H1 (cell line): Measurements from ENCODE around the gene STARD3NL. TPM values are rescaled to one million over a fixed set of nuclear protein-coding genes. Genes with fewer than 3 reads are reported as not detected.

ENCODE experiments used
- CREB1 ChIP-seq: IDR thresholded peaks from 2 replicates; pipeline ENCODE4 v1.6.1; 2012; ENCODE audit warnings: inconsistent platforms
- CTBP2 ChIP-seq: IDR thresholded peaks from 2 replicates; pipeline ENCODE4 v1.7.0; 2011; ENCODE audit warnings: borderline replicate concordance, mild to moderate bottlenecking, moderate library complexity, mixed read lengths, low read length; ENCODE audit not compliant: insufficient read depth, insufficient read length
- GABPA ChIP-seq: IDR thresholded peaks from 2 replicates; pipeline ENCODE4 v1.6.1; 2011; ENCODE audit warnings: mild to moderate bottlenecking, low read length, moderate library complexity, borderline replicate concordance; ENCODE audit not compliant: insufficient read depth
- POLR2A ChIP-seq, 2 experiments: IDR thresholded peaks; 1 replicate in 1 of 2; 2 replicates in 1 of 2; pipeline ENCODE4 v1.6.1; 2011; ENCODE audit warnings: low read depth in 2 of 2, low read length in 2 of 2, mild to moderate bottlenecking in 2 of 2; ENCODE audit errors: control extremely low read depth in 1 of 2
- RAD21 ChIP-seq, 2 experiments: IDR thresholded peaks in 1 of 2; conservative IDR thresholded peaks in 1 of 2; 2 replicates each; pipeline ENCODE4 v1.6.1; 2011; ENCODE audit warnings: low read depth in 2 of 2, low read length in 2 of 2, improper control_type of control experiment in 1 of 2, inconsistent platforms in 1 of 2, mild to moderate bottlenecking in 1 of 2, moderate library complexity in 1 of 2
- SIX5 ChIP-seq: IDR thresholded peaks from 2 replicates; pipeline ENCODE4 v1.6.1; 2011; ENCODE audit warnings: mild to moderate bottlenecking, low read depth, low read length
- polyA plus RNA-seq, 7 experiments: library from polyadenylated mRNA; depleted of rRNA in 3 of 7; stranded (reverse) in 5 of 7; unstranded in 2 of 7; fragments of >200 nt in 5 of 7; fragments of 200-250 nt in 2 of 7; gene quantifications; 1 replicate in 5 of 7; 2 replicates in 1 of 7; 4 replicates in 1 of 7; pipeline versions ENCODE4 v1.2.1 to v1.2.3, GENCODE V29; 2011 to 2013; ENCODE audit warnings: missing spikeins in 2 of 7, mixed read lengths in 2 of 7
- total RNA-seq: library from RNA; stranded (reverse); fragmentation: NEBNext Ultra II Directional; extraction: Animal tissue kit (Norgen Biotek cat#: 25700); gene quantifications from 2 replicates; pipeline ENCODE4 v1.2.1, GENCODE V29; 2021
- TF ChIP-seq, protein P1 (sequence below): fragments of 300-600 bp; sonication (generic); IDR thresholded peaks from 2 replicates; pipeline ENCODE4 v1.7.1; 2012; ENCODE audit warnings: low read length, moderate library complexity, mild to moderate bottlenecking, inconsistent platforms; ENCODE audit not compliant: insufficient replicate concordance

STARD3NL gene
- total and polyA plus RNA-seq, 2 of the 8 experiments (the other 6 are each of a cell fraction or from before 2014, with no cell fraction given), result 27.1 to 40.5 TPM

- TF ChIP-seq, protein P1, sequence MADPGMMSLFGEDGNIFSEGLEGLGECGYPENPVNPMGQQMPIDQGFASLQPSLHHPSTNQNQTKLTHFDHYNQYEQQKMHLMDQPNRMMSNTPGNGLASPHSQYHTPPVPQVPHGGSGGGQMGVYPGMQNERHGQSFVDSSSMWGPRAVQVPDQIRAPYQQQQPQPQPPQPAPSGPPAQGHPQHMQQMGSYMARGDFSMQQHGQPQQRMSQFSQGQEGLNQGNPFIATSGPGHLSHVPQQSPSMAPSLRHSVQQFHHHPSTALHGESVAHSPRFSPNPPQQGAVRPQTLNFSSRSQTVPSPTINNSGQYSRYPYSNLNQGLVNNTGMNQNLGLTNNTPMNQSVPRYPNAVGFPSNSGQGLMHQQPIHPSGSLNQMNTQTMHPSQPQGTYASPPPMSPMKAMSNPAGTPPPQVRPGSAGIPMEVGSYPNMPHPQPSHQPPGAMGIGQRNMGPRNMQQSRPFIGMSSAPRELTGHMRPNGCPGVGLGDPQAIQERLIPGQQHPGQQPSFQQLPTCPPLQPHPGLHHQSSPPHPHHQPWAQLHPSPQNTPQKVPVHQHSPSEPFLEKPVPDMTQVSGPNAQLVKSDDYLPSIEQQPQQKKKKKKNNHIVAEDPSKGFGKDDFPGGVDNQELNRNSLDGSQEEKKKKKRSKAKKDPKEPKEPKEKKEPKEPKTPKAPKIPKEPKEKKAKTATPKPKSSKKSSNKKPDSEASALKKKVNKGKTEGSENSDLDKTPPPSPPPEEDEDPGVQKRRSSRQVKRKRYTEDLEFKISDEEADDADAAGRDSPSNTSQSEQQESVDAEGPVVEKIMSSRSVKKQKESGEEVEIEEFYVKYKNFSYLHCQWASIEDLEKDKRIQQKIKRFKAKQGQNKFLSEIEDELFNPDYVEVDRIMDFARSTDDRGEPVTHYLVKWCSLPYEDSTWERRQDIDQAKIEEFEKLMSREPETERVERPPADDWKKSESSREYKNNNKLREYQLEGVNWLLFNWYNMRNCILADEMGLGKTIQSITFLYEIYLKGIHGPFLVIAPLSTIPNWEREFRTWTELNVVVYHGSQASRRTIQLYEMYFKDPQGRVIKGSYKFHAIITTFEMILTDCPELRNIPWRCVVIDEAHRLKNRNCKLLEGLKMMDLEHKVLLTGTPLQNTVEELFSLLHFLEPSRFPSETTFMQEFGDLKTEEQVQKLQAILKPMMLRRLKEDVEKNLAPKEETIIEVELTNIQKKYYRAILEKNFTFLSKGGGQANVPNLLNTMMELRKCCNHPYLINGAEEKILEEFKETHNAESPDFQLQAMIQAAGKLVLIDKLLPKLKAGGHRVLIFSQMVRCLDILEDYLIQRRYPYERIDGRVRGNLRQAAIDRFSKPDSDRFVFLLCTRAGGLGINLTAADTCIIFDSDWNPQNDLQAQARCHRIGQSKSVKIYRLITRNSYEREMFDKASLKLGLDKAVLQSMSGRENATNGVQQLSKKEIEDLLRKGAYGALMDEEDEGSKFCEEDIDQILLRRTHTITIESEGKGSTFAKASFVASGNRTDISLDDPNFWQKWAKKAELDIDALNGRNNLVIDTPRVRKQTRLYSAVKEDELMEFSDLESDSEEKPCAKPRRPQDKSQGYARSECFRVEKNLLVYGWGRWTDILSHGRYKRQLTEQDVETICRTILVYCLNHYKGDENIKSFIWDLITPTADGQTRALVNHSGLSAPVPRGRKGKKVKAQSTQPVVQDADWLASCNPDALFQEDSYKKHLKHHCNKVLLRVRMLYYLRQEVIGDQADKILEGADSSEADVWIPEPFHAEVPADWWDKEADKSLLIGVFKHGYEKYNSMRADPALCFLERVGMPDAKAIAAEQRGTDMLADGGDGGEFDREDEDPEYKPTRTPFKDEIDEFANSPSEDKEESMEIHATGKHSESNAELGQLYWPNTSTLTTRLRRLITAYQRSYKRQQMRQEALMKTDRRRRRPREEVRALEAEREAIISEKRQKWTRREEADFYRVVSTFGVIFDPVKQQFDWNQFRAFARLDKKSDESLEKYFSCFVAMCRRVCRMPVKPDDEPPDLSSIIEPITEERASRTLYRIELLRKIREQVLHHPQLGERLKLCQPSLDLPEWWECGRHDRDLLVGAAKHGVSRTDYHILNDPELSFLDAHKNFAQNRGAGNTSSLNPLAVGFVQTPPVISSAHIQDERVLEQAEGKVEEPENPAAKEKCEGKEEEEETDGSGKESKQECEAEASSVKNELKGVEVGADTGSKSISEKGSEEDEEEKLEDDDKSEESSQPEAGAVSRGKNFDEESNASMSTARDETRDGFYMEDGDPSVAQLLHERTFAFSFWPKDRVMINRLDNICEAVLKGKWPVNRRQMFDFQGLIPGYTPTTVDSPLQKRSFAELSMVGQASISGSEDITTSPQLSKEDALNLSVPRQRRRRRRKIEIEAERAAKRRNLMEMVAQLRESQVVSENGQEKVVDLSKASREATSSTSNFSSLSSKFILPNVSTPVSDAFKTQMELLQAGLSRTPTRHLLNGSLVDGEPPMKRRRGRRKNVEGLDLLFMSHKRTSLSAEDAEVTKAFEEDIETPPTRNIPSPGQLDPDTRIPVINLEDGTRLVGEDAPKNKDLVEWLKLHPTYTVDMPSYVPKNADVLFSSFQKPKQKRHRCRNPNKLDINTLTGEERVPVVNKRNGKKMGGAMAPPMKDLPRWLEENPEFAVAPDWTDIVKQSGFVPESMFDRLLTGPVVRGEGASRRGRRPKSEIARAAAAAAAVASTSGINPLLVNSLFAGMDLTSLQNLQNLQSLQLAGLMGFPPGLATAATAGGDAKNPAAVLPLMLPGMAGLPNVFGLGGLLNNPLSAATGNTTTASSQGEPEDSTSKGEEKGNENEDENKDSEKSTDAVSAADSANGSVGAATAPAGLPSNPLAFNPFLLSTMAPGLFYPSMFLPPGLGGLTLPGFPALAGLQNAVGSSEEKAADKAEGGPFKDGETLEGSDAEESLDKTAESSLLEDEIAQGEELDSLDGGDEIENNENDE, result no peak
- TF ChIP-seq CTBP2 (no peak), POLR2A (IDR thresholded peaks at IDR 0.05; ENCODE audit: control extremely low read depth in 1 of 2, low read depth in 2 of 2, low read length in 2 of 2) (no peak), SIX5 (no peak), RAD21 (IDR thresholded peaks at IDR 0.05 in 1 of 2, conservative IDR thresholded peaks at IDR 0.05 in 1 of 2; ENCODE audit: low read depth in 2 of 2, low read length in 2 of 2) (no peak), CREB1 (no peak), GABPA (no peak)
- TF ChIP-seq, all 59 proteins: peak for 0
These were observed 775 bp downstream of the STARD3NL start (continued) for GRCh38 chr7:38178695-38179344.
